ENCODE data around the gene HSD11B1. TPM values are rescaled to one million over a fixed set of nuclear protein-coding genes. Genes with fewer than 3 reads are reported as not detected.
A peak's percentile ranks its signal among the peaks of the same experiment; 100 is the strongest.

Gene HSD11B1
- total and polyA plus RNA-seq, 2 of the 4 experiments (the other 2 are of a cell fraction) = 0.41 to 0.72 TPM

GRCh38 chr1:209742409-209743144, 37.9 kb downstream of the HSD11B1 start:
- peak; percentile 74 for DNase-seq
- H3K4me2 ChIP-seq (ENCODE audit: low read depth, low read length) = peak overlapping the region; percentile 49
- WGBS, 2 experiments (ENCODE audit: extremely low coverage in 2 of 2, insufficient read length in 1 of 2) = no CpG with 5 or more reads among the region's 8 CpGs

More at GRCh38 chr1:209742409-209743144, 37.9 kb downstream of the HSD11B1 start:
- Histone ChIP-seq H3K36me3 (ENCODE audit: control insufficient read depth, insufficient read depth, low read length) (no peaks in the 10 kb centered on the region), H3K9ac (ENCODE audit: low read depth, low read length) (no peak overlapping the region), H2AK5ac (ENCODE audit: low read depth, low read length) (peak overlapping the region; percentile 7; the same call in 1 of the 2 replicates), H3K9me1 (ENCODE audit: insufficient read depth, low read length) (0 out of 2 replicates have a peak, but pooled peaks cover 8% of the 10 kb centered on the region), H2BK5ac (ENCODE audit: low read depth, low read length, poor library complexity, severe bottlenecking) (no peak overlapping the region), H4K8ac (ENCODE audit: low read depth in 2 of 2, low read length in 2 of 2) (peak overlapping the region in 1 of 2 experiments; percentile 5; a peak in 1 of 4 replicates), H3K79me1 (ENCODE audit: low read depth in 1 of 2, low read length in 2 of 2) (no peaks in the 10 kb centered on the region), H3K4ac (ENCODE audit: low read depth, low read length) (no peak overlapping the region; the same call in 1 of the 2 replicates), H3K56ac (ENCODE audit: extremely low read depth, insufficient read depth, low read length) (no peak overlapping the region), H3K9me3 (ENCODE audit: control insufficient read depth, insufficient read depth, low read length) (no peaks in the 10 kb centered on the region), H4K20me1 (ENCODE audit: insufficient read depth, low read length) (no peaks in the 10 kb centered on the region), H2AFZ (replicated peaks; ENCODE audit: low read length, poor library complexity) (peak overlapping the region; percentile 73), H2BK120ac (ENCODE audit: low read depth, low read length) (no peak overlapping the region; the same call in 1 of the 2 replicates), H3K18ac (ENCODE audit: low read depth, low read length) (peak overlapping the region; percentile 24; the same call in 1 of the 2 replicates), H2BK15ac (ENCODE audit: low read depth, low read length) (0 out of 3 replicates have a peak overlapping the region, but pooled peaks have one; percentile 29), H3K27me3 (ENCODE audit: control insufficient read depth, insufficient read depth, low read length) (no peaks in the 10 kb centered on the region), H2AK9ac (replicated peaks; ENCODE audit: low read depth, low read length, poor library complexity) (peak overlapping the region; percentile 34), H3K14ac (replicated peaks; ENCODE audit: low read depth, low read length) (no peak overlapping the region), H2BK20ac (ENCODE audit: low read depth, low read length) (no peak overlapping the region), H3K4me1 (ENCODE audit: control insufficient read depth, insufficient read depth, low read length) (peaks cover 5% of the 10 kb centered on the region; the same call in 1 of the 2 replicates), H3K27ac (ENCODE audit: insufficient read depth, low read length) (peak overlapping the region; percentile 40; the same call in 1 of the 2 replicates), H4K5ac (ENCODE audit: low read depth, low read length) (peak overlapping the region; percentile 23; the same call in 1 of the 2 replicates), H3K23ac (ENCODE audit: low read depth, low read length) (no peak overlapping the region), H3K4me3 (ENCODE audit: insufficient read depth, low read depth, low read length) (no peak overlapping the region), H4K91ac (ENCODE audit: insufficient read depth, low read depth, low read length) (no peak overlapping the region)
- TF ChIP-seq NFE2L2 (IDR thresholded peaks at IDR 0.05; ENCODE audit: low read depth, low read length) (peak; percentile 81), RAD21 (IDR thresholded peaks at IDR 0.05; ENCODE audit: low read length) (no peak)
- BruUV-seq (replicated peaks) = no TSS peak
- in situ Hi-C loops (cut with MboI; ENCODE audit: low sequenced_read_pairs) = no loop called here
- ATAC-seq (ENCODE audit: low read depth) = peak; percentile 80
- dilution Hi-C loops (cut with HindIII; ENCODE audit: low sequenced_read_pairs, unreplicated experiment) = no loop called here
- CTCF ChIA-PET = no interaction called here
- POLR2A ChIA-PET (ENCODE audit: unreplicated experiment) = no interaction called here
- intact Hi-C loops (cut with micrococcal nuclease) = loop anchor here (1.0 kb wide), 1 partner anchor 161 kb away; no protein-coding TSS in a partner anchor

Measured in IMR-90 (cell line).